ENCODE measurements around the gene M1AP. TPM values are rescaled to one million over a fixed set of nuclear protein-coding genes. Genes with fewer than 3 reads are reported as not detected.

The M1AP gene
- polyA plus RNA-seq, 1 donor = 0.14 TPM

GRCh38 chr2:74525717-74526648 lies 122.1 kb downstream of the M1AP start, which contains the start of gene DQX1:
Gene DQX1 (minus strand): TSS chr2:74526231. CDS start chr2:74525729, 502 bp downstream.
- no peak for DNase-seq (ENCODE audit: low read depth)

DNA sequence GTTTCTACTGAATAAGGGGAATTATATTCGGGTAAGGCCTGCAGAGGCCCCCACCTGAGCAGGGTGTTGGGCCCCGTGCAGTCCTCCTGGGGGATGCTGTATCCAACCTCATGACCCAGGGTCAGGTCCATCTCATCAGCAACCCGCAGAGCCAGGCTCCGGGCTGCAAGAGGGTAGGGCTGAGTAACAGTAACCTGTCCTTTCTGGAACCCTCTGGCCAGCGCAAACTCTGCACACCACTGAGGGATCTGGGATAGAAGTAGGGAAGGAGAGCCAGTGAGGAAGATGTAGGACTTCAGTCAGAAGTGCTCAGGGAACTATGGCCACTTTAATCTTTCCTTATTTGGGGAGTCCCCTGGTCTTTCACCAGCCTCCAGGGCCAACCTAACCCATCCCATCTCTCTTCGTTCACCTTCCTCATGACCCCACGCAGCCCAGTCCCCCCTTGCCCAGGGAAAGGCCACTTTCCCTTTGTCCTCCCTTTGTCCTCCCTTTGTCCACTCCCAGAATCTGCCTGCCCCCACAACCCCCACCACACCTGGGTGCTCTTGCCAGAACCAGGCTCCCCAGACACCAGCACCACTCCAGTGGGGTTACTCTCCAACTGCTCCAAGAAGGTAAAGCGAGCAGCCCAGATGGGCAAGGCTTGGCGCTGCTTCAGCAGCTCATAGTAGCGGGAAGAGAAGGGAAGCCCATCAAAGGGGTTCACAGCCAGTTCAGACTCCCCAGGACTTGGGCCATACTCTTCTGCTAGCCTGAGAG lies 123.0 kb downstream of the M1AP start:
- DNase-seq (ENCODE audit: low read depth) = no peak

DNA sequence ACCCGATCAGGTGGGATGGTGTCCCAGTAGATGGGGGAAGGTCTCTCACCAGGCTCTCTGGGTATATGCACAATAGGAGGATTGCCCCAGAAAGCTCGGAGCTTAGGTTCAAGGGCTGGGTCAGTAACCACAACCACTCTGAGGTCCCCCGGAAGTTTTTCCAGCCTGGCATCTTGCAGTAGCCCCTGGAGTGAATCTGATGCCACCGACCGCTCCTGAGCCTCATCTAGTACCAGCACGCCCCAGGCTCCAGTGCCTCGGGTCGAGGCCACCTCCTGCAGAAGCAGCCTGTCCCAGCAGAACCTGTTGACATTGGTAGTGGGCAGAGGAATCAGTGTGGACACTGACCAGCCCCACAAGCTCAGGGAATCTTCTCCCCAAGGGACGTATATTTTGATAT lies 124.1 kb downstream of the M1AP start:
- DNase-seq (ENCODE audit: low read depth) = no peak

GRCh38 chr2:74522516-74522915 lies 125.6 kb downstream of the M1AP start:
- no peak for DNase-seq (ENCODE audit: low read depth)

- no peak for DNase-seq (ENCODE audit: low read depth)
Measured at GRCh38 chr2:74516650-74517049, 131.5 kb downstream of the M1AP start.

DNA sequence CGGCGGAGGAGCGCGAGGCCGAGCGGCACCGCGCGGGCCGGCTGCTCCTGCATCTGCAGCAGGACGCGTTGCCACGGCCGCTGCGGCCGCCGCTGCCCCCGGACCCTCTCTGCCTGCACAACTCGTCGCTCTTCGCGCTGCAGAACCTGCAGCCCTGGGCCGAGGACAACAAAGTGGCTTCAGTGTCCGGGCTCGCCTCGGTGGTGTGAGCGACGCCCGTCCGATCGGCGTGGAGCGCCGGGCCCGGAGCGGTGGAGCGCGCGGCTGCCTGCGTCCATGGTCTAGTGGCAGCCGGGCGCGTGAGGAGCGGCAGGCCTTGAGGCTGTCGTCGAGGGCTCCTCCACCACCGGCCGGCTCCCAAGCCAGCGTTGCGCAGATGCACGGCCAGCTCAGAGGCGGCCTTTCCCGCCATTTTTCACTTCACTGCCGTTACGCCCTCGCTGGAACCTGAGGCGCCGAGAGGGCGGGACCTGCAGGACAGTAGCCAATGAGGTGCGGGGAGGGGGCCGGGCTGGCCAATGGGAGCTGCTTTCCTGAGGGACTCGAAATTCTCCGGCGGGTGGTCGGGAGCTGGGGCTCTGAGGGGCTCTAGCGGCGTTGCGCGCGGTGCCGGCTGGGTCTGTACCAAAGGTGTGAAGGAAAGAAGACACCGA lies 132.0 kb downstream of the M1AP start:
- no peak for DNase-seq (ENCODE audit: low read depth)

DNA sequence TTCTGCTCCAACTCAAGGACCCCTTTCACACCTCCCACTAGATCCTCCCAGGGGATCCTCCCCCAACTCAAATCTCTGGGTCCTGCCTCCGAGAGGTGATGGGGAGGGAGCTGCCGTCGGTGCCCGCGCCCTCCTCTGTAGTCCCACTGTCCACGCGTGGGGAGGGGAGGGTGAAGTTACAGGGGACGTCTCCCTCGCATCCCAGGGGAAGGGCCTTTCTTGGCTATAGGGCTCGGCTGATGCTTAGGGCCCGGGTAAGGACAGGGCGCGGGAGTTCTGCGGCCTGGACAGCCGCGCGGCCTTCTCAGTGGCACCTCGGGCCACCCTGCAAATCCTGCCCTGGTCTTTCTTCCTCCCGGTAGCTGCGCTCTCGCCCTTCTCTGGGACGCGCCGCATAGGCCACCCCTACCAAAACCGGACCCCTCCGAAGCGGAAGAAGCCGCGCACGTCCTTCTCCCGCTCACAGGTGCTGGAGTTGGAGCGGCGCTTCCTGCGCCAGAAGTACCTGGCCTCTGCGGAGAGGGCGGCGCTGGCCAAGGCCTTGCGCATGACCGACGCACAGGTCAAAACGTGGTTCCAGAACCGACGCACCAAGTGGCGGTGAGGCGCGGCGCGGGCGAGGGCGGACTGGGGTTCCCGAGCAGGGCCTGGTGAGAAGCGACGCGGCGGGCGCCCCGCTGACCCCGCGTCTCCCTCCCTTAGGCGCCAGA lies 132.7 kb downstream of the M1AP start:
- DNase-seq (ENCODE audit: low read depth) = no peak

DNA sequence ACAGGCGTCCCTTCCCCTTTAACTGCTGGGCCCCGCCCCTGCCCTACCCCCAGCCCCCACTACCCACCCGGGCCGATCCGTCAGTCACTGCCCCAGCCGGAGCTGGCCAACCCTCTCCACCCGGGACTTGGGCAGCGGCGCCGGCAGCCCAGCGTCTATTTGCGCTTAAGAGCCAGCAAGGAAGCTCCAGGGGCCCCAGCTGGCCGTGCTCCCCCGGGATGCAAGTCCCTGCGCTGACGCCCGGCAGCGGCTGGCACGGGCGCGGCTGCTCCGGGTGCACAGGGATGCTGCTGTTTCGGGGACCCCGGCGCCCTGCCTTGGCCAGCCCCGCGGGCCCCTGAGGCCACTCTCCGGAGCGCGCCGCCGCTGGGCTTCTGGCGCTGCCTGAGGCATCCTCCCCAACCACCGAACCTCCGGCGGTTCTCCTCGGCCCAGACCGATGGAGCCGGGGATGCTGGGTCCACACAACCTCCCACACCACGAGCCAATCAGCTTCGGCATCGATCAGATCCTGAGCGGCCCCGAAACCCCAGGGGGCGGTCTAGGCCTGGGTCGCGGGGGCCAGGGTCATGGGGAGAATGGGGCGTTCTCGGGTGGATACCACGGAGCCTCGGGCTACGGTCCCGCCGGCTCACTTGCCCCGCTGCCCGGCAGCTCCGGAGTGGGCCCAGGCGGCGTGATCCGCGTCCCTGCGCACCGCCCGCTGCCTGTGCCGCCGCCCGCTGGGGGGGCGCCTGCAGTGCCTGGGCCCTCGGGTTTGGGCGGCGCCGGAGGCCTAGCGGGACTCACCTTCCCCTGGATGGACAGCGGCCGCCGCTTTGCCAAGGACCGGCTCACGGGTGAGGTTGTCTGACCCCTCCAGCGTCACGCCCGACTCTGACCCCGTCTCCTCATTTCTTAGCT lies 133.5 kb downstream of the M1AP start, which contains the start of gene TLX2:
Gene TLX2, plus strand, starts transcription at position 83 of the 903 bp plus-strand sequence. Its CDS starts 357 bp downstream, at position 440.
- no peak for DNase-seq (ENCODE audit: low read depth)

- DNase-seq (ENCODE audit: low read depth) = no peak
Measured at GRCh38 chr2:74513605-74514367, 134.3 kb downstream of the M1AP start.

- DNase-seq (ENCODE audit: low read depth) = no peak
Measured at GRCh38 chr2:74512744-74513604, 135.2 kb downstream of the M1AP start.

DNA sequence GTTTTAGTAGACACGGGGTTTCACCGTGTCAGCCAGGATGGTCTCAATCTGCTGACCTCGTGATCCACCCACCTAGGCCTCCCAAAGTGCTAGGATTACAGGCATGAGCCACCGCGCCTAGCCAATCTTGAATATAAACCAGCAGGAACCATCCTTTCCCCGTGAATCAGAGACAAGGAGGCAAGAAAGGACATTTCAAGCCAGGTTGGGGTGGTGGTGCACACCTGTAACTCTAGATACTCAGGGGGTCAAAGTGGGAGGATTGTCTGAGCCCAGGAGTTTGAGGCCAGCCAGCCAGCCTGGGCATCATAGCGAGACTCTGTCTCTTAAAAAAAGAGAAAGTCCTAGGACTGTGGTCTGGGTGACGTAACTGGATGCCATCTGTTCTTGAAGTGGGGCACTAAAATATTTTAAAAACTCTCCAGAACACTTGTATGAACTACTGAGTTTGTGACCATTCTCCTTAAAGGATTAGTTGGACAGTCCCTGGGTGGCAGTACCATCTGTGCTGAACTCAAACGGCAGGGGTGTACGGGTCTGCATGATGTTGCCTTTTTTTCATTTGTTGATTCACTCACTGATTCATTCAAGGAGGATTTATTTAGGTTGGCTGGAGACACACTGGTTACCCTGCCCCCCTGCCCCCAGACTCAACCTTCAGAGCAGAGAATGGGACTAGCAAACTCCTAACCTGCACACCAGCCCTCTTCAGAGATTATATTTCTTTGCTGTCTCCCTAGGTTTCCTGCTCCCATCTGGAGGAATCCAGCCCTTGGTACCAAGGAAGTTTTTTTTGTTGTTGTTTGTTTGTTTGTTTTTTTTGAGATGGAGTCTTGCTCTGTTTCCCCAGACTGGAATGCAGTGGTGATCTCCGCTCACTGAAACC lies 136.8 kb downstream of the M1AP start:
- no peak for DNase-seq (ENCODE audit: low read depth)

- no peak for DNase-seq (ENCODE audit: low read depth)
Measured at GRCh38 chr2:74510272-74510671, 137.9 kb downstream of the M1AP start.

GRCh38 chr2:74507926-74508520 lies 140.1 kb downstream of the M1AP start:
- no peak for DNase-seq (ENCODE audit: low read depth)

Data from forelimb muscle (tissue), 1 donor.